Keratinocyte (primary cell): ENCODE measurements around the gene POLE3. TPM values are rescaled to one million over a fixed set of nuclear protein-coding genes. Genes with fewer than 3 reads are reported as not detected.

Source experiments
- DNase-seq: peaks from one replicate; pipeline ENCODE4 v3.0.0-alpha.2; 2011; ENCODE audit warnings: low read depth, missing footprints, low spot score
- FAIRE-seq: peaks from 2 replicates; lab custom pipeline; 2011; peaks lifted over from hg19 to GRCh38; lab: Jason Lieb, UNC
- H2AFZ ChIP-seq: 2 replicates; pipeline ENCODE4 v1.6.0; 2012; ENCODE audit warnings: low read length, control low read depth, inconsistent platforms; ENCODE audit not compliant: control insufficient read depth
- H3K27ac ChIP-seq: 2 replicates; pipeline ENCODE4 v1.5.1; 2011; ENCODE audit warnings: low read length; ENCODE audit not compliant: control insufficient read depth, insufficient read depth
- H3K27me3 ChIP-seq: 3 replicates; pipeline ENCODE4 v1.6.0; 2011; ENCODE audit warnings: low read length; ENCODE audit not compliant: control insufficient read depth, insufficient read depth; ENCODE audit errors: extremely low read depth
- H3K36me3 ChIP-seq, 2 experiments: 2 replicates in 1 of 2; 3 replicates in 1 of 2; pipeline ENCODE4 v1.5.1; 2011; ENCODE audit warnings: low read length in 2 of 2, mild to moderate bottlenecking in 1 of 2; ENCODE audit not compliant: control insufficient read depth in 2 of 2, insufficient read depth in 2 of 2; ENCODE audit errors: extremely low read depth in 1 of 2
- H3K4me1 ChIP-seq: 3 replicates; pipeline ENCODE4 v1.5.1; 2011; ENCODE audit warnings: low read length; ENCODE audit not compliant: control insufficient read depth, insufficient read depth; ENCODE audit errors: extremely low read depth
- H3K4me2 ChIP-seq: 3 replicates; pipeline ENCODE4 v1.6.0; 2011; ENCODE audit warnings: low read depth, low read length; ENCODE audit not compliant: control insufficient read depth, insufficient read depth; ENCODE audit errors: extremely low read depth
- H3K4me3 ChIP-seq, 3 experiments: fragments of 200-600 bp in 1 of 3; sonication (generic) in 1 of 3; 2 replicates in 2 of 3; 3 replicates in 1 of 3; pipeline ENCODE4 v1.5.1; 2011 to 2016; ENCODE audit warnings: low read length in 3 of 3, mild to moderate bottlenecking in 3 of 3, control low read depth in 2 of 3, inconsistent platforms in 1 of 3, low read depth in 1 of 3, mixed read lengths in 1 of 3, mixed run types in 1 of 3, moderate library complexity in 1 of 3; ENCODE audit not compliant: control insufficient read depth in 2 of 3, insufficient read depth in 2 of 3; ENCODE audit errors: extremely low read depth in 1 of 3
- H3K79me2 ChIP-seq: 2 replicates; pipeline ENCODE4 v1.6.0; 2012; ENCODE audit warnings: low read length; ENCODE audit not compliant: control insufficient read depth, insufficient read depth
- H3K9ac ChIP-seq: 3 replicates; pipeline ENCODE4 v1.6.0; 2011; ENCODE audit warnings: low read length; ENCODE audit not compliant: control insufficient read depth, insufficient read depth; ENCODE audit errors: extremely low read depth
- H3K9me1 ChIP-seq: 3 replicates; pipeline ENCODE4 v1.6.0; 2011; ENCODE audit warnings: low read length; ENCODE audit not compliant: control insufficient read depth, insufficient read depth; ENCODE audit errors: extremely low read depth
- H3K9me3 ChIP-seq: 2 replicates; pipeline ENCODE4 v1.5.1; 2012; ENCODE audit warnings: low read depth, low read length; ENCODE audit not compliant: control insufficient read depth
- H4K20me1 ChIP-seq: 3 replicates; pipeline ENCODE4 v1.6.0; 2011; ENCODE audit warnings: low read length; ENCODE audit not compliant: control insufficient read depth, insufficient read depth; ENCODE audit errors: extremely low read depth
- EZH2 ChIP-seq: IDR thresholded peaks from one replicate; pipeline ENCODE4 v1.6.1; 2012; ENCODE audit warnings: inconsistent platforms, mild to moderate bottlenecking, low read length, moderate library complexity
- dilution Hi-C: fragments of 300-500 bp; cut with MboI; formaldehyde crosslinking; loops from one replicate; pipeline ENCODE4 v1.7.0; 2020; ENCODE audit warnings: low sequenced_read_pairs; ENCODE audit not compliant: extremely low pct_ligation_motif_present
- polyA plus RNA-seq, 5 experiments: library from polyadenylated mRNA; depleted of rRNA in 3 of 5; stranded (reverse) in 3 of 5; stranded (forward) in 1 of 5; unstranded in 1 of 5; fragments of >200 nt; gene quantifications; 1 replicate in 1 of 5; 2 replicates in 3 of 5; 3 replicates in 1 of 5; pipeline versions ENCODE4 v1.2.1 to v1.2.3, GENCODE V29; 2011 to 2012; ENCODE audit warnings: missing spikeins in 2 of 5, low read depth in 1 of 5, low replicate concordance in 1 of 5
- TF ChIP-seq, protein P1 (sequence below), 3 experiments: IDR thresholded peaks in 1 of 3; conservative IDR thresholded peaks in 1 of 3; optimal IDR thresholded peaks in 1 of 3; 2 replicates in 2 of 3; 3 replicates in 1 of 3; pipeline versions ENCODE3 to v1.5.1; 2011; ENCODE audit warnings: low read length in 3 of 3, mild to moderate bottlenecking in 3 of 3, moderate library complexity in 2 of 3, control low read depth in 1 of 3, inconsistent platforms in 1 of 3; ENCODE audit not compliant: insufficient read depth in 2 of 3; ENCODE audit errors: extremely low read depth in 1 of 3

The POLE3 gene
- polyA plus RNA-seq, 1 donor (not counting 4 experiments of a cell fraction or from before 2014, with no cell fraction given), result 77.2 TPM

DNA sequence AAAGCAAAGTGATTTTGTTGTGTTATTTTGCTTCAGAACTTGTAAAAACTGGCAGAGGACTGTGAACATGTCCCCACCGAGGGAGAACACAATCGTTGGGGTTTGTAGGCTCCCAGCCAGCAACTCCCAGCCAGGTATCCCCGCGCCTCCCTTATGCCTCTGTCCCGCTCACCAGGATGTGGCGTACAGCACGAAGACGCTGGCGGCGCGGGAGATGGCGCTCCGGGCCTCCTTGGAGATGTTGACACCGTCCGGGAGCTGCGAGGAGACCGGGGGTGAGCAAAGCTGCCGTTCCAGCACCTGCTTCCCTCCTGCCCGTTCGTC lies 630 bp downstream of the POLE3 start:
- Histone ChIP-seq H3K4me1 (peaks cover 4% of the 10 kb centered on the region), H3K36me3 (peaks cover 4 to 18% of the 10 kb centered on the region in 2 experiments), H3K9me1 (no peaks in the 10 kb centered on the region), H3K79me2 (peaks cover 21% of the 10 kb centered on the region), H3K4me2 (peak overlapping the region; percentile 88), H3K9me3 (no peaks in the 10 kb centered on the region), H3K27ac (peak overlapping the region; percentile 99), H3K4me3 (peak overlapping the region; percentile 74 to 98 (median 93)), H4K20me1 (no peaks in the 10 kb centered on the region), H3K9ac (peak overlapping the region; percentile 97), H3K27me3 (no peaks in the 10 kb centered on the region), H2AFZ (peak overlapping the region; percentile 92)
- dilution Hi-C loops, result loop anchor here (10.0 kb wide), 1 partner anchor 65 kb away; the partner anchor contains the start of genes BSPRY and WDR31
- DNase-seq, result no peak
- TF ChIP-seq, protein P1, sequence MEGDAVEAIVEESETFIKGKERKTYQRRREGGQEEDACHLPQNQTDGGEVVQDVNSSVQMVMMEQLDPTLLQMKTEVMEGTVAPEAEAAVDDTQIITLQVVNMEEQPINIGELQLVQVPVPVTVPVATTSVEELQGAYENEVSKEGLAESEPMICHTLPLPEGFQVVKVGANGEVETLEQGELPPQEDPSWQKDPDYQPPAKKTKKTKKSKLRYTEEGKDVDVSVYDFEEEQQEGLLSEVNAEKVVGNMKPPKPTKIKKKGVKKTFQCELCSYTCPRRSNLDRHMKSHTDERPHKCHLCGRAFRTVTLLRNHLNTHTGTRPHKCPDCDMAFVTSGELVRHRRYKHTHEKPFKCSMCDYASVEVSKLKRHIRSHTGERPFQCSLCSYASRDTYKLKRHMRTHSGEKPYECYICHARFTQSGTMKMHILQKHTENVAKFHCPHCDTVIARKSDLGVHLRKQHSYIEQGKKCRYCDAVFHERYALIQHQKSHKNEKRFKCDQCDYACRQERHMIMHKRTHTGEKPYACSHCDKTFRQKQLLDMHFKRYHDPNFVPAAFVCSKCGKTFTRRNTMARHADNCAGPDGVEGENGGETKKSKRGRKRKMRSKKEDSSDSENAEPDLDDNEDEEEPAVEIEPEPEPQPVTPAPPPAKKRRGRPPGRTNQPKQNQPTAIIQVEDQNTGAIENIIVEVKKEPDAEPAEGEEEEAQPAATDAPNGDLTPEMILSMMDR (optimal IDR thresholded peaks at IDR 0.05 in 1 of 3, IDR thresholded peaks at IDR 0.05 in 1 of 3, conservative IDR thresholded peaks at IDR 0.05 in 1 of 3; ENCODE audit: extremely low read depth in 1 of 3, insufficient read depth in 2 of 3, low read length in 3 of 3), result no peak
- no peak for TF ChIP-seq EZH2
- FAIRE-seq, result no peak

DNA sequence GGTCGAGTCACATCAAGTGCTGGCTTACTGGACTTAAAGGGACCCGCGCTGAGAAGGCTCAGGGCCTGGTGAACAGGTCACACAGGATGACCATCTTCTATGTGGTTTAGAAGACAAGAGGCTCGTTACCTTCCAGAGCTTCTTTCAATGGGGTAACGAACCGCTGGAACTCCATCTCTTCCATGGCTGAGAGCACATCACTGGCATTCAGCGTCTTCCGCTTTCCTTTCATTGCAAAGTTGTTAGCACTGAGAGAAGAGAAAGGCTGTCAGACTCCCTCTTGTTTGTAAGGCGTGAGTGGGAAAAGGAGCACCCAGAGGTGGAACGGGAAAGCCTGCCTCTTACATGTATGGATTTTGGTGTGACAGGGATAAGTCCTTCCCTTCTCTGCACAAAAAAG lies 994 bp downstream of the POLE3 start:
- Histone ChIP-seq H3K4me2 (peak overlapping the region; percentile 88), H4K20me1 (no peaks in the 10 kb centered on the region), H3K9me1 (no peaks in the 10 kb centered on the region), H3K4me3 (peak overlapping the region; percentile 74 to 98 (median 93)), H3K79me2 (peaks cover 21% of the 10 kb centered on the region), H3K27ac (peak overlapping the region; percentile 99), H3K4me1 (peaks cover 4% of the 10 kb centered on the region), H3K36me3 (peaks cover 4 to 18% of the 10 kb centered on the region in 2 experiments), H3K9ac (peak overlapping the region; percentile 97), H3K9me3 (no peaks in the 10 kb centered on the region), H3K27me3 (no peaks in the 10 kb centered on the region), H2AFZ (peak overlapping the region; percentile 92)
- no peak for DNase-seq
- TF ChIP-seq, protein P1 (optimal IDR thresholded peaks at IDR 0.05 in 1 of 3, IDR thresholded peaks at IDR 0.05 in 1 of 3, conservative IDR thresholded peaks at IDR 0.05 in 1 of 3; ENCODE audit: extremely low read depth in 1 of 3, insufficient read depth in 2 of 3, low read length in 3 of 3), result no peak
- no peak for TF ChIP-seq EZH2
- dilution Hi-C loops, result loop anchor here (10.0 kb wide), 1 partner anchor 65 kb away; the partner anchor contains the start of genes BSPRY and WDR31
- FAIRE-seq, result no peak
